Hypothalamus (tissue), 51 donors: ENCODE data around the gene USP49.

ENCODE experiments used
- DNase-seq, 51 donors: peaks; one replicate each; lab custom pipeline; 2025; lab: John Stamatoyannopoulos, UW

USP49 gene

GRCh38 chr6:41931792-41932191 is 36.6 kb upstream of the USP49 start:
- DNase-seq: no peak

DNA sequence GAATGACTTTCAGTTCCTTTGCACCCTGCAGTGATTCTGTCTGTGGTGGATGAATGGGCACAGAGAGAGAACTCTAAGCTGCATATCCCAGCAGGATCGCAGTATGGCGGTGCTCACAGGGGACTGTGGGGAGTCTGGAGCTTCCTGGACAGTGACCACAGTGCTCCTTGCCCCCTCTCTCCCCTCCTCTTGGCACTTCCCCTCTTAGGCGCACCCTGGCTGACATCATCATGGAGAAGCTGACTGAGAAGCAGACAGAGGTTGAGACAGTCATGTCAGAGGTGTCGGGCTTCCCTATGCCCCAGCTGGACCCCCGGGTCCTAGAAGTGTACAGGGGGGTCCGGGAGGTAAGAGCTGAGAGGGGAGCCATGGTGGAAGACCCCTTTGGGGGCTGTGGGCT is 34.7 kb upstream of the USP49 start:
- no peak for DNase-seq

DNA sequence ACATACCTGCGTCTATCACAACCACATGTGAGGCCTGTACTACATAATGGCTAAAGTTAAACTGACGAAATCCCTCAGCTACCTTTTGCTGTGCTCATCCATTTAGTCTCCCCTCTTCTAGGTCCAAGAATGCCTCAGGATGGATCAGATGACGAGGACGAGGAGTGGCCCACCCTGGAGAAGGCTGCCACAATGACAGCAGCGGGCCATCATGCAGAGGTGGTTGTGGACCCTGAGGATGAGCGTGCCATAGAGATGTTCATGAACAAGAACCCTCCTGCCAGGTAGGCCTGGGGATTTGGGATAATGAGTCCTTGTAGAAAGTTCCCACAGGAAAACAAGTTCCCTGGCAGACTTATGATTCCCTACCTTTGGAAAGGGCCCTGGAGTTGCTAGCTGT is 32.1 kb upstream of the USP49 start:
- no peak for DNase-seq

GRCh38 chr6:41922154-41922553 is 27.0 kb upstream of the USP49 start:
- DNase-seq: no peak

DNA sequence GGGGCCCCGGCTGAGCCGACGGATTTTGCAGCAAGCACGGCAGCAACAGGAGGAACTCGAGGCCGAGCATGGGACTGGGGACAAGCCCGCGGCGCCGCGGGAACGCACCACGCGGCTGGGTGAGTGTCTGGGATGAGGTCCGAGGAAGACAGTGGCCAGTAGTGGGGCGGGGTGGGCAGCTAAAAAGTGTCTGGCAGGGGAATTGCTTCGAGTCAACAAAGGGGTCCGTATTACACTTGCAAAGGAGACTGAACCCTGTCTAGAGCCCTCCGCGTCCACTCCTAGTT is 26.5 kb upstream of the USP49 start:
- no peak for DNase-seq

DNA sequence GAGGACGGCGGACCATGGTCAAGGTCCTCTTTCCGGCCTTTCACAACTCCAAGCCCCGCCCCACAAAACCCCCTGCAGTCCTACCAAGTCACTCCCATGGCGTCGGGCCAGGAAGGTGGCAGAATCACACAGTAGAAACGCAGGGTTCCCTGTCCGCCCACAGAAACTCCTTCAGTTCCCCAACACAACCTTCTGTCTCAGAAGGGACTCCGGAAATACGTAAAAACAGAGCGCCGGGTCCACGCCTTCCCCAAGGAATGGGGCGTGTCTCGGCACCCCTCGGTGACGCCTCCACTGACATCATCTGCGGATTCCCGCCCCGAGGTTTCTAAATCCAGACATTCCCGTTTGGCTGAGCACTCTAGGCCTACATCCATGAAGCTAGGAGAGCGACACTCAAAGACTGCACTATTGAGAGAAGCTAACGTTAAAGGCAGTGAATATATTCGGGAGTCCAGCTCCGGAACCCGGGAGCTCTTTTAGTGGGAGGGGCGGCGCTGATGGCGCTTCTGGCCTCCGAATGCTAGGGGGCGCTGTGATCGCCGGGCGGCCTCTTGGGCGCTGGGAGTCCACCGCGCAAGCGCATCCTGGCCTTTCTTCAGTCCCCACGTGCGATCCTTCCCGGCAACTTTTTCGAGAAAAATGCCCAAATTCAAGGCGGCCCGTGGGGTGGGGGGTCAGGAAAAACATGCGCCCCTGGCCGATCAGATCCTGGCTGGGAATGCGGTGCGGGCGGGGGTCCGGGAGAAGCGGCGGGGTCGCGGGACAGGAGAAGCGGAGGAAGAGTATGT is 25.9 kb upstream of the USP49 start, which contains the start of the genes BYSL and MED20:
Gene BYSL, plus strand, starts transcription at position 579 of the 791 bp plus-strand sequence. Its CDS starts 64 bp downstream, at position 643.
Gene MED20, minus strand, starts transcription at position 219 of the 791 bp plus-strand sequence. Its CDS starts 121 bp downstream, at position 98.
- peak; percentile 80 to 100 (median 93) for DNase-seq

GRCh38 chr6:41917528-41917927 is 22.4 kb upstream of the USP49 start:
- no peak for DNase-seq

- no peak for DNase-seq
Observed at GRCh38 chr6:41914869-41915530, 19.8 kb upstream of the USP49 start.

DNA sequence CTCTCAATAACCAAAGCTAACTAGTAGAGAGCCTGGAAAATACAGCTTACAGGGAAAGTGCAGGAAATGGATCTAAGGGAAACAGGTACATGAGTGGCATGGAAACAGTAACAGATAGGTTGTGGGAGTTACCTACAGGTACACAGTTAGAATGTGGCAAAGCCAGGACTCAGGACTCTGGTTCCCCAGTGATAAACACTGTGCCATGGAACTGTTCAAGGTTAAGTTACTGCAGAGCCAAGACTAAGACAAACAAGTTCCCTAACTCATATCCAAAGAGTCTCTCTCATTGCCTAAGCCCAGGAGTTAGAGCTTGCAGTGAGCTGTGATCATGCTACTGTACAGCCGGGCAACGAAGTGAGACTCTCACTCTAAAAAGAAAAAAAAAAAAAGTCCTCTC is 19.2 kb upstream of the USP49 start:
- no peak for DNase-seq

- no peak for DNase-seq
Observed at GRCh38 chr6:41909727-41910126, 14.6 kb upstream of the USP49 start.

GRCh38 chr6:41901882-41902519 is 6.8 kb upstream of the USP49 start:
- DNase-seq: no peak

DNA sequence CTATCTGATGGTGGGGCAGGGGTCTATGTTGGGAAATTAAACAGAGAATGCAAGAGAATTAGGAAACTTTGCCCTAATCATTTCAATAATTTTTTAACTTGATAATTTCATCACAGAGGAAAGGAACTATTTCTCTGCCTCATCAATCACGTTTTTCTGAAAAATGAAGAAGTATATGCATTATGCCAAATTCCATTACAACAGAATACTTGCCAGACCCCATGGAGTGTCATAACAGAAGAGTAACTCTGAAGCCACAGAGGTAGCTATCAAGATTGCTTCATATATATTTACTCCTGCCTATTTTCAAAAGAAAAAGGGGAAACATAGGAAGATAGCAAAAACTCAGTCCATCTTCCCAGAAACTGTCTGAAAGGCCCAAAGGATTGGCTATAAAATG is 5.7 kb upstream of the USP49 start:
- no peak for DNase-seq

DNA sequence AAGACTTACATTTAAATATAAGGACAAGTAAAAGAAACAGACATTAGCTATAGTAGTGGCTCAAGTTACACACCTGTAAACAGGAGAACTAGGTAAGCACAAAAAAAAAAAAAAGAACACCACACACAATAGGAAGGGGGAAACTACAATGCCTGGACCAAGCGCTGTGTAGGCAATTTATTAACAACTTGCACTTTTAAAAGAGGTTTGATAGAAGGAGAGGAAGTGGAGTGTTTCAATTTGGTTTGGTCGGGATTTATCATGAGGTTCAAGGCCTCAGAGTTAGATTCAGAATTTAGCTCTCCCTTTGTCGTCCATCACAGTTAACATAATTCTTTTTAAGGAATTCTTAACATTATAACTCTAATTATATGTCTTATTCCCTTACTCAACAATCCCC is 1.1 kb upstream of the USP49 start:
- no peak for DNase-seq

- peak in 12 of 51 donors; percentile 3 to 78 (median 40) for DNase-seq
Observed at GRCh38 chr6:41894366-41895299, 542 bp downstream of the USP49 start.

GRCh38 chr6:41892921-41893564 is 2.1 kb downstream of the USP49 start:
- no peak for DNase-seq

DNA sequence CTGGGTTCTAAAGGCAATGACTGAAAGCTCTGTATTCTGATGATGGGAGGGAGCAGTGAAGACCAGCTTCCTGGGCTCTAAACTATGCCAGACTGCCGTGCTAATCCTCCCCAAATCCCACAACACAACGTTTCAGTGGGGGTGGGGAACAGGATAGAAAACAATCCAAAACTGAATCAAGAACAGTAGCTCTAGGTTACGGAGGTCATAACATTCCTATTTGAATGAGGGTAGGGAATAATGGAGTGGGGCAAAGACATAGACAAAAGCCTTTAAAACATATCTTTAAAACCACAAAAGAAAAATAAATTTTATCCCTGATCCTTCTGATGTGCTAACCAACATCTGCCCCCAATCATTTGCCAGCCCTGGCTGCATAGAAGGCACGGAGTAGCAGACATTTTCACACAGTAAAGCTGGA is 7.8 kb downstream of the USP49 start:
- DNase-seq: no peak

GRCh38 chr6:41885930-41886329 is 9.2 kb downstream of the USP49 start:
- no peak for DNase-seq

DNA sequence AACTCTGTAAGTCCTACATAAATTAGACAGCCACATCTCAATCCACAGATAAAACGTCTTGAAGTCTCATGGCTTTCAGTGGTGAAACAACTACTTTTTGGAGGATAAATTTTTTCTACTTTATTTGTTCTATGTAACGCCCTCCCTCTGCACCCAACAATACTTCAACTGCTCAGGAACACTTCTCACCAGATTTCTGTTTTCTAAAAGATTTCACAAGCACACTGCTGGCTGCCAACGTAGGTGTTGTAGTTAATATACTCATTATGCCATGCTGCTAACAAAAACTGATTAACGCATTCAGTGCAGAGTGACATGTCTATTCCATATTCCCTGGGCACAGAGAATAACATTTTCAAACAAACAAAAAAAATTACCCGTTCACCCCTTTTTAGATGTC is 10.2 kb downstream of the USP49 start:
- DNase-seq: peak in 1 of 51 donors; percentile 5

DNA sequence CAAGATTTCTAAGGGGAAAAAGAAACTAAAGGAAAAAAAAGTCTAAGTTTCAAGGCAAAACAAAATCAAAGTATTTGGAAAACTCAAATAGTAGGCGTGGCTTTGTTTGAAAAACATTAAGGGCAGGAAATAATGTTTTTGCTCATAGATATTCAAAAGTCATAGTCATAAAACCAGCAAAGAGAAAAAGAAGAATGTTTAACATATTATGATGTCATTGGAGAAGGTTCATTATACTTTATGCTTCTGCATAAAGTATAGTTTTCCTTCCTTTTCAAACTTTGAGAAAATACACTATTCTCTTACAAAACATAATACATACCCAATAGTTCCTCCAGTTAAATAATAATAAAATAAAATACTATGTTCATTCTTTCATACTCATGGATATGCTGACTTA is 13.7 kb downstream of the USP49 start:
- DNase-seq: no peak

GRCh38 chr6:41878961-41879405 is 16.2 kb downstream of the USP49 start:
- no peak for DNase-seq
